Measurements from ENCODE around the gene IL23R. TPM values are rescaled to one million over a fixed set of nuclear protein-coding genes. Genes with fewer than 3 reads are reported as not detected.

IL23R gene
- polyA plus RNA-seq, 1 donor (not counting 4 experiments of a cell fraction or from before 2014, with no cell fraction given): not detected

DNA sequence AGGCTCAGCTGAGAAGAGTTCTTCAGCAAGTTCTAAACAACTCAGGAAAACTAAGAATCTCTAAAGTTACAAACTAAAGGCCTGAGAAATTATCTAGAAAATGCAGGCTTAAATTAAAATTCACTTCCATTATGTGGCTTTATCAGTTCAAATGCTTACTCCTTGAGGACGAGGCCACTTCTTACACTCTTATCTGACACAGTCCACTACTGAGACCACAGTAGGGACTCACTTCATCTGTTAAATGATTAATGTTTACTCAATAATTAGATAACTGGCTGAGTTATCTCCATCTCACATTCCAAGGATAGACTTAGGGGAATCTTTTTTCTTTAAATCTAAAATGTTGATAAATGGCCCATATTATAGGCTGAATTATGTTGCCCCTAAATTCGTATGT is 33.1 kb upstream of the IL23R start:
- Histone ChIP-seq H3K79me2 (ENCODE audit: control insufficient read depth, insufficient read depth, low read length) (no peaks in the 10 kb centered on the region), H2AFZ (ENCODE audit: control insufficient read depth, low read length) (no peak overlapping the region), H3K4me2 (ENCODE audit: control insufficient read depth, extremely low read depth, insufficient read depth, low read depth, low read length) (no peak overlapping the region), H4K20me1 (ENCODE audit: control insufficient read depth, extremely low read depth, insufficient read depth, low read length) (no peaks in the 10 kb centered on the region), H3K4me1 (ENCODE audit: control insufficient read depth, extremely low read depth, insufficient read depth, low read length) (peaks cover 6% of the 10 kb centered on the region), H3K27me3 (ENCODE audit: control insufficient read depth, extremely low read depth, insufficient read depth, low read length) (no peaks in the 10 kb centered on the region), H3K27ac (ENCODE audit: control insufficient read depth, insufficient read depth, low read length) (no peak overlapping the region), H3K9me3 (ENCODE audit: control insufficient read depth, low read depth, low read length) (no peaks in the 10 kb centered on the region), H3K9me1 (ENCODE audit: control insufficient read depth, extremely low read depth, insufficient read depth, low read length) (no peaks in the 10 kb centered on the region), H3K9ac (ENCODE audit: control insufficient read depth, extremely low read depth, insufficient read depth, low read length) (no peak overlapping the region), H3K36me3 (ENCODE audit: control insufficient read depth in 2 of 2, extremely low read depth in 1 of 2, insufficient read depth in 2 of 2, low read length in 2 of 2) (no peaks in the 10 kb centered on the region), H3K4me3 (ENCODE audit: control insufficient read depth in 2 of 3, extremely low read depth in 1 of 3, insufficient read depth in 2 of 3, low read depth in 1 of 3, low read length in 3 of 3) (no peak overlapping the region)
- TF ChIP-seq, protein P1, sequence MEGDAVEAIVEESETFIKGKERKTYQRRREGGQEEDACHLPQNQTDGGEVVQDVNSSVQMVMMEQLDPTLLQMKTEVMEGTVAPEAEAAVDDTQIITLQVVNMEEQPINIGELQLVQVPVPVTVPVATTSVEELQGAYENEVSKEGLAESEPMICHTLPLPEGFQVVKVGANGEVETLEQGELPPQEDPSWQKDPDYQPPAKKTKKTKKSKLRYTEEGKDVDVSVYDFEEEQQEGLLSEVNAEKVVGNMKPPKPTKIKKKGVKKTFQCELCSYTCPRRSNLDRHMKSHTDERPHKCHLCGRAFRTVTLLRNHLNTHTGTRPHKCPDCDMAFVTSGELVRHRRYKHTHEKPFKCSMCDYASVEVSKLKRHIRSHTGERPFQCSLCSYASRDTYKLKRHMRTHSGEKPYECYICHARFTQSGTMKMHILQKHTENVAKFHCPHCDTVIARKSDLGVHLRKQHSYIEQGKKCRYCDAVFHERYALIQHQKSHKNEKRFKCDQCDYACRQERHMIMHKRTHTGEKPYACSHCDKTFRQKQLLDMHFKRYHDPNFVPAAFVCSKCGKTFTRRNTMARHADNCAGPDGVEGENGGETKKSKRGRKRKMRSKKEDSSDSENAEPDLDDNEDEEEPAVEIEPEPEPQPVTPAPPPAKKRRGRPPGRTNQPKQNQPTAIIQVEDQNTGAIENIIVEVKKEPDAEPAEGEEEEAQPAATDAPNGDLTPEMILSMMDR (optimal IDR thresholded peaks at IDR 0.05 in 1 of 3, IDR thresholded peaks at IDR 0.05 in 1 of 3, conservative IDR thresholded peaks at IDR 0.05 in 1 of 3; ENCODE audit: extremely low read depth in 1 of 3, insufficient read depth in 2 of 3, low read length in 3 of 3): no peak
- no peak for TF ChIP-seq EZH2 (IDR thresholded peaks at IDR 0.05; ENCODE audit: low read length)
- FAIRE-seq: no peak
- dilution Hi-C loops (cut with MboI; ENCODE audit: extremely low pct_ligation_motif_present, low sequenced_read_pairs): no loop called here
- no peak for DNase-seq (ENCODE audit: low read depth, low spot score)

GRCh38 chr1:67134695-67135094 is 31.6 kb upstream of the IL23R start, which contains the start of gene C1orf141:
TSS of gene C1orf141 (minus strand) at chr1:67134970. CDS start at chr1:67127240, 7,730 bp downstream.
- H3K9ac ChIP-seq (ENCODE audit: control insufficient read depth, extremely low read depth, insufficient read depth, low read length): peak within 1 kb of the TSS; percentile 2
- peak within 1 kb of the TSS; percentile 58 for H3K4me2 ChIP-seq (ENCODE audit: control insufficient read depth, extremely low read depth, insufficient read depth, low read depth, low read length)
- H3K9me3 ChIP-seq (ENCODE audit: control insufficient read depth, low read depth, low read length): no peaks in the 10 kb centered on the region

More at GRCh38 chr1:67134695-67135094, 31.6 kb upstream of the IL23R start, which contains the start of gene C1orf141:
- no peaks in the 10 kb centered on the region for H3K9me1 ChIP-seq (ENCODE audit: control insufficient read depth, extremely low read depth, insufficient read depth, low read length)
- dilution Hi-C loops (cut with MboI; ENCODE audit: extremely low pct_ligation_motif_present, low sequenced_read_pairs): no loop called here
- FAIRE-seq (no peak), DNase-seq (ENCODE audit: low read depth, low spot score) (no peak)
- no peaks in the 10 kb centered on the region for H3K79me2 ChIP-seq (ENCODE audit: control insufficient read depth, insufficient read depth, low read length)
- no peaks in the 10 kb centered on the region for H4K20me1 ChIP-seq (ENCODE audit: control insufficient read depth, extremely low read depth, insufficient read depth, low read length)
- peak within 1 kb of the TSS in 1 of 3 experiments; percentile 25 for H3K4me3 ChIP-seq (ENCODE audit: control insufficient read depth in 2 of 3, extremely low read depth in 1 of 3, insufficient read depth in 2 of 3, low read depth in 1 of 3, low read length in 3 of 3)
- H3K27ac ChIP-seq (ENCODE audit: control insufficient read depth, insufficient read depth, low read length): no peak within 1 kb of the TSS
- no peaks in the 10 kb centered on the region for H3K27me3 ChIP-seq (ENCODE audit: control insufficient read depth, extremely low read depth, insufficient read depth, low read length)
- H3K4me1 ChIP-seq (ENCODE audit: control insufficient read depth, extremely low read depth, insufficient read depth, low read length): peaks cover 6% of the 10 kb centered on the region
- no peak for TF ChIP-seq EZH2 (IDR thresholded peaks at IDR 0.05; ENCODE audit: low read length)
- TF ChIP-seq, protein P1 (optimal IDR thresholded peaks at IDR 0.05 in 1 of 3, IDR thresholded peaks at IDR 0.05 in 1 of 3, conservative IDR thresholded peaks at IDR 0.05 in 1 of 3; ENCODE audit: extremely low read depth in 1 of 3, insufficient read depth in 2 of 3, low read length in 3 of 3): no peak
- H3K36me3 ChIP-seq (ENCODE audit: control insufficient read depth in 2 of 2, extremely low read depth in 1 of 2, insufficient read depth in 2 of 2, low read length in 2 of 2): no peaks in the 10 kb centered on the region
- H2AFZ ChIP-seq (ENCODE audit: control insufficient read depth, low read length): peak within 1 kb of the TSS; percentile 27
